SKM-1 (cell line): ENCODE measurements around the gene SLC9A1.

Source experiments
- DNase-seq: peaks from one replicate; lab custom pipeline; 2025; ENCODE audit not compliant: unreplicated experiment; lab: John Stamatoyannopoulos, UW

The SLC9A1 gene

GRCh38 chr1:27152004-27152828, 2.7 kb downstream of the SLC9A1 start:
- DNase-seq, result no peak

- no peak for DNase-seq
Observed at GRCh38 chr1:27150641-27151040, 4.3 kb downstream of the SLC9A1 start.

- no peak for DNase-seq
Observed at GRCh38 chr1:27150183-27150582, 4.7 kb downstream of the SLC9A1 start.

- no peak for DNase-seq
Observed at GRCh38 chr1:27149762-27150113, 5.2 kb downstream of the SLC9A1 start.

GRCh38 chr1:27149084-27149761, 5.7 kb downstream of the SLC9A1 start:
- DNase-seq, result no peak

- no peak for DNase-seq
Observed at GRCh38 chr1:27148591-27148990, 6.3 kb downstream of the SLC9A1 start.

GRCh38 chr1:27147842-27148518, 6.9 kb downstream of the SLC9A1 start:
- no peak for DNase-seq

- no peak for DNase-seq
Observed at GRCh38 chr1:27145934-27146354, 9.0 kb downstream of the SLC9A1 start.

GRCh38 chr1:27144920-27145661, 9.8 kb downstream of the SLC9A1 start:
- no peak for DNase-seq

- no peak for DNase-seq
Observed at GRCh38 chr1:27144049-27144748, 10.7 kb downstream of the SLC9A1 start.

GRCh38 chr1:27143401-27143800, 11.5 kb downstream of the SLC9A1 start:
- no peak for DNase-seq

- no peak for DNase-seq
Observed at GRCh38 chr1:27142464-27142863, 12.5 kb downstream of the SLC9A1 start.

- no peak for DNase-seq
Observed at GRCh38 chr1:27141266-27142003, 13.5 kb downstream of the SLC9A1 start.

- no peak for DNase-seq
Observed at GRCh38 chr1:27139980-27140379, 14.9 kb downstream of the SLC9A1 start.

GRCh38 chr1:27138927-27139326, 16.0 kb downstream of the SLC9A1 start:
- DNase-seq, result no peak

GRCh38 chr1:27138368-27138767, 16.6 kb downstream of the SLC9A1 start:
- DNase-seq, result no peak

- no peak for DNase-seq
Observed at GRCh38 chr1:27137544-27138075, 17.3 kb downstream of the SLC9A1 start.

- peak; percentile 64 for DNase-seq
Observed at GRCh38 chr1:27136998-27137542, 17.9 kb downstream of the SLC9A1 start.

- DNase-seq, result no peak
Observed at GRCh38 chr1:27136236-27136551, 18.7 kb downstream of the SLC9A1 start.
